Endothelial cell of hepatic sinusoid (primary cell): ENCODE results near the gene MYOM1.

Source experiments
- in situ Hi-C: cut with HindIII; loops from 2 replicates; pipeline ENCODE4 v1.10.0; 2017; ENCODE audit warnings: low sequenced_read_pairs

Gene MYOM1

GRCh38 chr18:3219631-3220335, at the start of gene MYOM1:
Gene MYOM1, minus strand, starts transcription at chr18:3219968. Its CDS starts 4,745 bp downstream, at chr18:3215223.
- in situ Hi-C loops, result loop anchor here (5.0 kb wide), 1 partner anchor 32 kb away; no protein-coding TSS in a partner anchor

- in situ Hi-C loops, result no loop called here
These were observed 49.6 kb upstream of the MYOM1 start for GRCh38 chr18:3269241-3269913.

GRCh38 chr18:3268306-3268705, 48.5 kb upstream of the MYOM1 start:
- in situ Hi-C loops, result no loop called here

GRCh38 chr18:3266062-3266608, 46.4 kb upstream of the MYOM1 start:
- in situ Hi-C loops, result no loop called here

- in situ Hi-C loops, result no loop called here
These were observed 45.8 kb upstream of the MYOM1 start for GRCh38 chr18:3265564-3266033.

DNA sequence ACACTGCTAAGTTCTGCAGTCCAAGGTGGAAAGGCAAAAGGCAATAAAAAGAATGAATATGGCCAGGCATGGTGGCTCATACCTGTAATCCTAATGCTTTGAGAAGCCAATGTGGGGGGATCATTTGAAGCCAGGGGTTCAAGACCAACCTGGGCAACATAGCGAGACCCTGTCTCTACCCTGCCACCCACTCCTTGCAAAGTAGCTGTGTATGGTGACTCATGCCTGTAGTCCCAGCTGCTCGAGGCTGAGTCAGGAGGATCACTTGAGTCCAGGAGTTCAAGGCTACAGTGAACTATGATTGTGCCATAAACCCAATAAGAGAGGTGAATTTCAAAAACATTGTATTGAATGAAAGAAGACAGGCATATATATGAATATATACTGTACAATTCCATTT, 44.6 kb upstream of the MYOM1 start:
- in situ Hi-C loops, result loop anchor here (5.0 kb wide), 2 partner anchors 188 to 318 kb away; partner anchors contain the start of gene TGIF1

GRCh38 chr18:3263132-3263700, 43.4 kb upstream of the MYOM1 start:
- in situ Hi-C loops, result loop anchor here (5.0 kb wide), 2 partner anchors 189 to 319 kb away; partner anchors contain the start of gene TGIF1

DNA sequence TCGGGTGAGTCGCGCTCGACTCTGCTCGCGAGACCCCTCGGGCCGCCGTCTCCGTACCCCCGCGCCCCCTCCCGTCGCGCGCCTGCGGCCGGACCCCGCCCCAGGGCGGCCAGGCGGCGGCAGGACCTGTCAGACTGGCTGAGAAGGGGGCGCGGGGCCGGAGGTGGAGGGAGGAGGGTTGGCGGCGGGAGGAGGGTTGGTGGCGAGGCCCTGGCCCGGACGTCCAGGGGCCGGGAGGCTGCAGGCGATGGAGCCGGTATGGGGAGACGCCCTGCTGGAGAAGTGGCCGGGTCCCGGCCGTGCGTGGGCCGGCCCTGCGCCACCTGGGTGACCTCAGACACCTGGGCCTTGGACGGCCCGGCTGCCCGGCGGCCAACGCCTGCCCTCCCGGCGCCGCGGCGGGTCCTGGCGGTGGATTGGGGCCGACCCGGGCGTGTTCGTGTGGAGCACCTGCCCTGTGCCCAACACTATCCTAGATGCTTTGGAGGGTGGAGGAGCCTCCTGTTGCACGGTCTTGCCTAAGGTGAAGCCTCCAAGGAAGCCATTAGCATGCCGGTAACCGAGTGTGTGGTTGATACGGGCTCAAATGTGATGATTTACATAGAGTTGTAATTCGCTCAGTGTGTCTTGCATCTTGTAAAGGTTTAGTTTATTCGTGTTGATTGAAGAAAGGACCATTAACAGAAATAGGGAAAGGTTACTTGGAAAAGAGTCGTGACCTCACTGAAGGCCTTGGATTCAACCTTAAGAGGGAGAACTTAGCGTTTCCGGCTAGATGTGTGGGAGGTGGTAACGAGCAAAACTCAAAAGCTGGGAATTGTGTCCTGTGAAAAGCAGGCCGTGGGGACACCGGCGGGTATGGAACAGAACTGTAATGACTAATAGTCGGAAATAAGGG, 42.7 kb upstream of the MYOM1 start:
- in situ Hi-C loops, result loop anchor here (5.0 kb wide), 2 partner anchors 190 to 320 kb away; partner anchors contain the start of gene TGIF1

- in situ Hi-C loops, result loop anchor here (5.0 kb wide), 2 partner anchors 191 to 321 kb away; partner anchors contain the start of gene TGIF1
These were observed 41.8 kb upstream of the MYOM1 start, which contains the start of gene MYL12B for GRCh38 chr18:3261373-3262233. Gene MYL12B, plus strand, starts transcription at chr18:3262133. Its CDS starts 10,766 bp downstream, at chr18:3272899.

DNA sequence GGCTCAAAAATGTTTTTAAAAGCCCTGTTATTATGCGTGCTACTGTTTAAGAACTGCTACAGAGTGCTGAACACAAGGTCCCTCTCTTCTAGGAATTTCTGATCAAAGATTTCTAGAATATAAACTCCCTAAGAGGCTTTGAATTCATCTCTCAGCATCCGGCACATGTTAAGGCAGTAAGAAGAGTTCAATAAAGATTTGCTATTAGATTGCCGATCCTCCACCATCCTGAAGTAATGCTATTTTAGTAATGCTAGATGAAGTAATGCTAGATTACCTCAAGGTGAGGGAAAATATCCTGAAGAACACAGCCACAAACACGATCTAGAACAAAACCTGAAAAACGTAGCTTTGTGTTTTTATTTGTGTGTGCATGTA, 41.2 kb upstream of the MYOM1 start:
- in situ Hi-C loops, result loop anchor here (5.0 kb wide), 2 partner anchors 191 to 321 kb away; partner anchors contain the start of gene TGIF1

DNA sequence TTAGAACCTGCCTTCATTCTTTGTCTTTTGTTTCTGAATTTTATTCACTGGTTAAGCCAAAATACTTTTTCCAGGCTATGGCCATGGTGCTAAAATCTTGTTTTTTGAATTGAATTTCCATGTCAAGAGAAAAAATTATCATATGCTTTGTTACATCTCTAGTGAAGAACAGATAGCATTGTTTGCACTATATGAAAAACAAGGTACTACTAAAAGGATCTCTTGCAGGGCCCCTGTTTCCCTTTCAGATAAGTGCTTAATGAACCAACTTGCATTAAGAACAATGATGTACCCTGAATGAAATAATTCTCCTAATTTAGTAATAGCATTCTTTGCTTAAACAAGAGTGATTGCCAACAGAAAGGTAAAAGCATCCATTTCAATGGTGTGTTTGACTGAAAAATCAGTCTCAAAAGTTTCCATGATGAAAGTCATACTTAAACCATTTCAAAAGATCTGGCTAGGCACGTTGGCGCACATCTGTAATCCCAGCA, 37.9 kb upstream of the MYOM1 start:
- in situ Hi-C loops, result no loop called here

- in situ Hi-C loops, result no loop called here
These were observed 37.2 kb upstream of the MYOM1 start for GRCh38 chr18:3256693-3257626.

DNA sequence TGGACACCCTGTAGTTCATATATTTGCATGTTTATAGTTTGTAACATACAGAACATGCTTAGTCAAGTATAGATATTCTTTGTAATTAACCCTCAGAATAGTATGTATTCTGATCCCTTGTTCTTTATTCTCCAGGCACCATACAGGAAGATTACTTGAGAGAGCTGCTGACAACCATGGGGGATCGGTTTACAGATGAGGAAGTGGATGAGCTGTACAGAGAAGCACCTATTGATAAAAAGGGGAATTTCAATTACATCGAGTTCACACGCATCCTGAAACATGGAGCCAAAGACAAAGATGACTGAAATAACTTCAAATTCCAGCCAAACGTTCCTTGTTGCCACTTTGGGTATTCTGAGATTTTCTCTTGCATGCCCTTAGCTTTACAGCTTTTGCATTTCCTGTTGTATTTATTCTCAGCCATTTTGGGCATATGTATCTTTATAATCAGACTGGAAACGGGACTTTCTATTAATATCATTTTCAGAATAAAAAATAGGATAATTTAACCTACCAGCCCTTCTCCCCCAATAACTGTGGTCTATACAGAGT, 35.9 kb upstream of the MYOM1 start:
- in situ Hi-C loops, result no loop called here

- in situ Hi-C loops, result loop anchor here (5.0 kb wide), 1 partner anchor 413 kb away; no protein-coding TSS in a partner anchor
These were observed 35.0 kb upstream of the MYOM1 start for GRCh38 chr18:3254725-3255124.

GRCh38 chr18:3252843-3253242, 33.1 kb upstream of the MYOM1 start:
- in situ Hi-C loops, result loop anchor here (5.0 kb wide), 1 partner anchor 414 kb away; no protein-coding TSS in a partner anchor

GRCh38 chr18:3251963-3252277, 32.2 kb upstream of the MYOM1 start:
- in situ Hi-C loops, result loop anchor here (5.0 kb wide), 1 partner anchor 415 kb away; no protein-coding TSS in a partner anchor

GRCh38 chr18:3251249-3251962, 31.6 kb upstream of the MYOM1 start:
- in situ Hi-C loops, result loop anchor here (5.0 kb wide), 1 partner anchor 416 kb away; no protein-coding TSS in a partner anchor
